OCI-LY7 (cell line): Measurements from ENCODE around the gene PCAT6.

ENCODE experiments used
- EZH2phosphoT487 ChIP-seq: fragments of 200-600 bp; sonication (generic); IDR thresholded peaks from 2 replicates; pipeline ENCODE4 v1.6.1; 2018; ENCODE audit warnings: low read depth, borderline replicate concordance, mild to moderate bottlenecking, mixed run types, antibody characterized with exemption, low read length, moderate library complexity, mixed read lengths
- TF ChIP-seq, protein P1 (sequence below): fragments of 200-600 bp; sonication (generic); conservative IDR thresholded peaks from 2 replicates; pipeline ENCODE4 v1.5.1; 2014; ENCODE audit warnings: mild to moderate bottlenecking, antibody characterized with exemption, low read length, moderate library complexity, mixed read lengths

DNA sequence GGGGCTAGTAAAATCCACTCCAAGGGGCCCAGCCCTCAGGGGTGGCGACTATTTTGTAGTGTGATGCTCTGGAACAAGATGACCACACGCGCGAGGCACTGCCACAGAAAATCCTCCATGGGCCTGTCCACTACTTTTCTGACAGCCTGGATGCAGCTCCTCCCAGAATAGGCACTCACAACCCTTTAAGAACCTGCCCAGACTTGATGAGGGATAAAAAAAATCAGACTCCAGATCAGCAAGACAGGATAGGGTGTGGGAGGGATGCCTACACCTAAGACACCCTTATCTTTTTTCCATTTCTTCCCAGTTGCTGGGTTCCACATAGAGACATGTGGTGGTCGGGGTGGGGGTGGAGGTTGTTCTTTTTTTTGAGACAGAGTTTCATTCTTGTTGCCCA lies 33.5 kb downstream of the PCAT6 start:
- TF ChIP-seq, protein P1, sequence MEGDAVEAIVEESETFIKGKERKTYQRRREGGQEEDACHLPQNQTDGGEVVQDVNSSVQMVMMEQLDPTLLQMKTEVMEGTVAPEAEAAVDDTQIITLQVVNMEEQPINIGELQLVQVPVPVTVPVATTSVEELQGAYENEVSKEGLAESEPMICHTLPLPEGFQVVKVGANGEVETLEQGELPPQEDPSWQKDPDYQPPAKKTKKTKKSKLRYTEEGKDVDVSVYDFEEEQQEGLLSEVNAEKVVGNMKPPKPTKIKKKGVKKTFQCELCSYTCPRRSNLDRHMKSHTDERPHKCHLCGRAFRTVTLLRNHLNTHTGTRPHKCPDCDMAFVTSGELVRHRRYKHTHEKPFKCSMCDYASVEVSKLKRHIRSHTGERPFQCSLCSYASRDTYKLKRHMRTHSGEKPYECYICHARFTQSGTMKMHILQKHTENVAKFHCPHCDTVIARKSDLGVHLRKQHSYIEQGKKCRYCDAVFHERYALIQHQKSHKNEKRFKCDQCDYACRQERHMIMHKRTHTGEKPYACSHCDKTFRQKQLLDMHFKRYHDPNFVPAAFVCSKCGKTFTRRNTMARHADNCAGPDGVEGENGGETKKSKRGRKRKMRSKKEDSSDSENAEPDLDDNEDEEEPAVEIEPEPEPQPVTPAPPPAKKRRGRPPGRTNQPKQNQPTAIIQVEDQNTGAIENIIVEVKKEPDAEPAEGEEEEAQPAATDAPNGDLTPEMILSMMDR, result no peak
- no peak for TF ChIP-seq EZH2phosphoT487
